ENCODE measurements around the gene TMEM238.

GRCh38 chr19:55358943-55359908, 24.9 kb downstream of the TMEM238 start:
- TF ChIP-seq CTCF (IDR thresholded peaks at IDR 0.05; ENCODE audit: insufficient read depth, low read length, poor library complexity, severe bottlenecking) (no peak), EZH2phosphoT487 (conservative IDR thresholded peaks at IDR 0.05; ENCODE audit: low read length) (no peak)

All from SU-DHL-6 (cell line).